KBM-7 (cell line): ENCODE data around the gene PPP6C.
"Not testable (repeated sequence)": the region's sequence is repeated elsewhere in the genome, so short reads cannot be mapped to it uniquely, and the experiment has no call there.

Experiments
- DNase-seq: peaks from one replicate; pipeline ENCODE4 v3.0.0-alpha.2; 2015
- in situ Hi-C: fragments of 300-500 bp; cut with MboI; formaldehyde crosslinking; loops from 2 replicates; pipeline ENCODE4 v1.14.3; 2020; ENCODE audit warnings: low sequenced_read_pairs, low pct_unique_long_range_greater_than_20kb, mixed read lengths

The PPP6C gene

GRCh38 chr9:125189011-125189360 is 617 bp downstream of the PPP6C start:
- peak; percentile 46 for DNase-seq
- in situ Hi-C loops, result no loop called here

DNA sequence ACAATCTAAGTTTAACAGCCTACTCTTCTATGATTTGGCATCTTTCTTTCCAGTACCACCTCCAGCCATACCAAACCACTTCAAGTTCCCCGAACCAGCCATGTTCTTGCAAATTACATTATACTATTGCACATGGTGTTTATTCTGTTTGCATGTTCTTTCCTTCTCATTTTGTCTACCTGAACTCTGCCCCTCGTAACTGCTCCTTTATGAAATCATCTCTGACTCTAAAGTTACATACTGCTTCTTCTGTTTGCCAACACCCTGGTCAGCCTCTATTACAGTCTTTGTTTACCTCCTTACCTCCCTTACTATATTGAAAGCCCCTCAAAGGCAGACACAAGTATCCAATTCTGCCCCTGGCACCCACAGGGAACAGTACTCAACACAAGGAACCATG is 6.0 kb downstream of the PPP6C start:
- in situ Hi-C loops, result no loop called here
- no peak for DNase-seq

- in situ Hi-C loops, result no loop called here
- DNase-seq, result no peak
These were observed 6.5 kb downstream of the PPP6C start for GRCh38 chr9:125183054-125183453.

DNA sequence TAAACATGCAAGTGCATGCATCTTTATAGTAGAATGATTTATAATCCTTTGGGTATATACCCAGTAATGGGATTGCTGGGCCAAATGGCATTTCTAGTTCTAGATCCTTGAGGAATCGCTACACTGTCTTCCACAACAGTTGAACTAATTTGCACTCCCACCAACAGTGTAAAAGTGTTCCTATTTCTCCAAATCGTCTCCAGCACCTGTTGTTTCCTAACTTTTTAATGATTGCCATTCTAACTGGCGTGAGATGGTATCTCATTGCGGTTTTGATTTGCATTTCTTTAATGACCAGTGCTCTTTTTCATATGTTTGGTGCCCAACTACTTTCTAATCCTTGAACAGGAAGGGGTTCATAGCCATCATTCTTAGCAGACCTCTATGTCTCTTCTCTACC is 7.8 kb downstream of the PPP6C start:
- DNase-seq, in situ Hi-C loops: not testable (repeated sequence)

DNA sequence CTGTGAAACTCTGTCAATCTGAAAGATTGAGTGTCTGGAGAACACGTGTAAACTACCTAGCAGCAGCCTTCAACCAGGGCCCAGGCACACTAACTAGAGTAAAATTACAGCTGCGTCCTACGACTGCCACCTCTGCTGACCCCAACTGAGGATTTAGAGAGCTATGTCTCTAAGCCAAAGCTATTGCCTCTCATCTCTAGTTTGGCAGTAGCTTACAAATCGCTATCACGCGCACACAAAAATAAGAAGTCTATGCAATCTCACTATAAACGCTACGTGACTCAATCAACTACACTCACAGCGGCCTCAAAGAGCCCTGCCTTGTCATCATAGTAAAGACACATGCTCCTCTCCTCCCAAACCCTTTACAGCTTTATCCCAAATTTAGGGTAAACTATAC is 8.7 kb downstream of the PPP6C start:
- in situ Hi-C loops, result no loop called here
- DNase-seq, result no peak

DNA sequence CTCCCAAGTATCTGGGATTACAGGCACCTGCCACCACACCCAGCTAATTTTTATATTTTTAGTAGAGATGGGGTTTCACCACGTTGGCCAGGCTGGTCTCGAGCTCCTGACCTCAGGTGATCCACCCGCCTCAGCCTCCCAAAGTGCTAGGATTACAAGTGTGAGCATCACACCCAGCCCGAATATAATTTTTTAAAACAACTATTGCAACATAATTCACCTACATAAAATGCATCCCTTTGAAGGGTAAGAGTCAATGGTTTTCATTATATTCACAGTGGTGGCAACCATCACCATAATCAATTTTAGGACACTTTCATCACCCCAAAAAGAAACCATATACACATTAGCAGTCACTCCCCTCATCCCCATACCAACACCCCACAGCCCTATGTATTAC is 9.8 kb downstream of the PPP6C start:
- in situ Hi-C loops, result not testable (repeated sequence)

GRCh38 chr9:125177888-125178287 is 11.7 kb downstream of the PPP6C start:
- DNase-seq, result no peak
- in situ Hi-C loops, result no loop called here

More for the DNA sequence above, 9.8 kb downstream of the PPP6C start:
- DNase-seq, result not testable (repeated sequence)

DNA sequence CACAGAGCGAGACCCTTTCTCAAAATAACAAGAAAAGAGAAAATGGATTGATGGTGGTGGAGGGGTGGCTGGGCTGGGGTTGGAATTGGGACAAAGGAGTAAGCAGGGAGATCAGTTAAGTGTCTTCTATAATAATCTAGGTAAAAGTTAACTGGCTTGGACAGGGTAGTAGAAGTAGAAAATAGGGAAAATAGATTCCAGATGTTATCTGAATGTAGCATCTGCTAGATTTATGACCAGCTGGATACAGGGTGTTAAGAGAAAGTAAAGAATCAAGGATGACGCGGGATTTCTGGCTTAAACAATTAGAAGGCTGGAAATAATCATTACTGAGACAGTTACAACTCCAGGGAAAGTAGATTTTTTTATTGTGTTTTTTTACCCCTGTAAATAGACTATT is 13.0 kb downstream of the PPP6C start:
- in situ Hi-C loops, result no loop called here
- no peak for DNase-seq

DNA sequence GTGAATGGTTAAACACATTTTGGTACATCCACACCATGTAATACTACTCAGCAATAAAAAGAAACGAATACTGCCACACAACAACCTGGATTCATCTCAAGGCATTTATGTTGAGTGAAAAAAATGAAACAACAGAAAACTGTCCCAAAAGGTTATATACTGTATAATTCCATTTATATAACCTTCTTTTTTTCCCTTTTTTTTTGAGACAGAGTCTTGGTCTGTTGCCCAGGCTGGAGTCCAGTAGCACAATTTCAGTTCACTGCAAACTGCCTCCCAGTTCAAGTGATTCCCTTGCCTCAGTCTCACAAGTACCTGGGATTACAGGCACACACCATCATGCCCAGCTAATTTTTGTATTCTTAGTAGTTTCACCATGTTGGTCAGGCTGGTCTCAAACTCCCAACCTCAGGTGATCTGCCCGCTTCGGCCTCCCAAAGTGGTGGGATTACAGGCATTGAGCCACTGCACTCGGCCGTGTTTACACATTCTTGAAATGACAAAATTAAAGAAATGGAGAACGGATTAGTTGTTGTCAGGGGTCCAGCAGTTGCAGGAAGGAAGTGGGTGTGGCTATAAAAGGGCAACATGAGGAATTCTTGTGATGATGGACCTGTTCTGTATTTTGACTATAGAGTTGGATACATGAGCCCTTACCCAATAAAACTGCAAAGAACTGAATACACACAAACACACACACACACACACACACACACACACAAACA is 17.4 kb downstream of the PPP6C start:
- peak; percentile 48 for DNase-seq
- in situ Hi-C loops, result no loop called here

GRCh38 chr9:125169895-125170294 is 19.7 kb downstream of the PPP6C start:
- in situ Hi-C loops, result no loop called here
- DNase-seq, result no peak

DNA sequence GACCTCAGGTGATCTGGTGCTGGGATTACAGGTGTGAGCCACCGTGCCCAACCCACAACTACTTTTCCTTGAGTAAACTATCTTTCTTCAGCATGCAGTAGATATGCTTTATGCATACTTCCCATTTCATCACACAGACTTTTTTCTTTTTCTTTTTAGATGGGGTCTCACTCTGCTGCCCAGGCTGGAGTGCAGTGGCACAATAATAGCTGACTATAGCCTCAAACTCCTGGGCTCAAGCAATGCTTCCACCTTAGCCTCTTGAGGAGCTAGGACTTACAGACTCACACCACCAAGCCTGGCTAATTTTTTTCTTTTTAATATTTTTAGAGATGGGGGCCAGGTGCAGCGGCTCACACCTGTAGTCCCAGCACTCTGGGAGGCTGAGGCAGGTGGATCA is 22.8 kb downstream of the PPP6C start:
- DNase-seq, result no peak
- in situ Hi-C loops, result no loop called here

DNA sequence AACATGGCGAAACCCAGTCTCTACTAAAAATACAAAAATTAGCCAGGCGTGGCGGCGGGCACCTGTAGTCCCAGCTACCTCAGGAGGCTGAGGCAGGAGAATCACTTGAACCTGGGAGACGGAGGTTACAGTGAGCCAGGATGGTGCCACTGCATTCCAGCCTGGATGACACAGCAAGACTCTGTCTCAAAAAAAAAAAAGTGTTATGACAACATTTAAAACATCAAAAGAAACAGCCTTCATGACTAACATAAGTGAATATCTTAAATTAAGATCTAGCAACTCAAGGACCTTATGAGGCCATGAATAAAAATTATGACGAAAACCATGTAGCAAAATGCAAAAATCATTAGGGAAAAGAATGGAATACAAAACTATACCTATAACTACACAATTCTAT is 26.7 kb downstream of the PPP6C start:
- in situ Hi-C loops, DNase-seq: not testable (repeated sequence)

DNA sequence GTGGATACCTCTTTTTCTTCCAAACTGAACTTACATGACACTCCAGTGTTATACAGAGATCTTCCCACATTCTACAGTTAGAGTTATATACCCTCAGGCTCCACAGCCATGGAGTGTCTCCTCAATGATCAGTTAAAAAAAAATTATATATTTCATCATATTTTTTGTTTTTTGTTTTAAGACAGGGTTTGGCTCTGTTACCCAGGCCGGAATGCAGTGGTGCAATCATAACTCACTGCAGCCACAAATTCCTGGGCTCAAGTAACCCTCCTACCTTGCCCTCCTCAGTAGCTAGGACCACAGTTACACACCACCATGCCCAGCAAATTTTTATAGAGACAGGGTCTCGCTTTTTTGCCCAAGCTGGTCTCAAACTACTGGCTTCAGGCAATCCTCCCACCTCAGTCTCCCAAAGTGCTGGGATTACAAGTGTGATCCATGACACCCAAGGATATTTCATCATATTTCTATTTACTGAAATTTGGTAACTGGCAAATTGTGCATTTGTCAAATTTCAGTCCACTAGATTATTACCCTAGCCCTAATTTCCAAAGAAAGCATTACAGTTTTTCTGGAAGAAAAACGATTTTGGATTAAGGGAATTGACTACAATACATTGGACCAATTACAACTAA is 28.2 kb downstream of the PPP6C start:
- in situ Hi-C loops, result no loop called here
- no peak for DNase-seq

GRCh38 chr9:125160750-125161149 is 28.9 kb downstream of the PPP6C start:
- in situ Hi-C loops, result no loop called here
- DNase-seq, result no peak

- no peak for DNase-seq
- in situ Hi-C loops, result no loop called here
These were observed 33.1 kb downstream of the PPP6C start for GRCh38 chr9:125156551-125156950.

- in situ Hi-C loops, result no loop called here
- no peak for DNase-seq
These were observed 35.8 kb downstream of the PPP6C start for GRCh38 chr9:125153712-125154367.

GRCh38 chr9:125151730-125152129 is 37.9 kb downstream of the PPP6C start:
- DNase-seq, result no peak
- in situ Hi-C loops, result no loop called here

GRCh38 chr9:125150349-125151245 is 39.0 kb downstream of the PPP6C start:
- DNase-seq, result no peak
- in situ Hi-C loops, result no loop called here

DNA sequence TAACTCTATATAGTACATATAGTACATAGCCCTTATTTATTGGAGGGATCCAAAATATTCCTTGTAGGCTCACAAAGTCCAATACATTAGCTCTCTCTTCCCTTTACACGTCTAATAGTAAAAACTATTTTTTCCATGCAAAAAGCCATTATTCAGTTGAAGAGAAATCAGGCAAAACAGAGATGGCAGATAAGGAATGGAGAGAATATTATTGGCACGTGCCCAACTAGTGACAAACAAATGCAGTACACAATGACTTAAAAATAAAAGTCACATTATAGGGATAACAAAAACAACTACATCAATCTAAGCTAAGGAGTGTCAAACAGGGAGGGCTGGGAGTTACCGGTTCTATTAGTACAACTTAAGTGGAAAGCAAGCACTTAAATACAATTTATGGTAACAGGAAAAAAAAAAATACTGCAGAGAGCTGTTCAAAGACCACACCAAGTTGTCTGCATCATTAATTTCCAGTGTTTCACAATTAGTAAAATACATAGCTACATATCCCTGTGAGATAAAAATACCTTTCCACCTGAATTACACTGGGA is 42.1 kb downstream of the PPP6C start:
- DNase-seq, result no peak
- in situ Hi-C loops, result no loop called here
